Kidney epithelial cell (primary cell): Measurements from ENCODE around the gene TMEM132E. TPM values are rescaled to one million over a fixed set of nuclear protein-coding genes. Genes with fewer than 3 reads are reported as not detected.

Experiments
- DNase-seq: peaks from one replicate; pipeline ENCODE4 v3.0.0-alpha.2; 2010; ENCODE audit warnings: low read depth
- H3K27me3 ChIP-seq: 2 replicates; pipeline ENCODE4 v1.6.0; 2011; ENCODE audit warnings: low read length; ENCODE audit not compliant: control insufficient read depth, insufficient read depth
- H3K36me3 ChIP-seq: 2 replicates; pipeline ENCODE4 v1.5.1; 2011; ENCODE audit warnings: low read length; ENCODE audit not compliant: control insufficient read depth, insufficient read depth
- H3K4me3 ChIP-seq: 2 replicates; pipeline ENCODE4 v1.5.1; 2011; ENCODE audit warnings: low read depth, mild to moderate bottlenecking, control low read depth, low read length
- total RNA-seq: library from RNA; depleted of rRNA; stranded (reverse); fragments of >200 nt; gene quantifications from 2 replicates; pipeline ENCODE4 v1.2.3, GENCODE V29; 2015
- TF ChIP-seq, protein P1 (sequence below): IDR thresholded peaks from 2 replicates; pipeline ENCODE4 v1.5.1; 2011; ENCODE audit warnings: mild to moderate bottlenecking, moderate library complexity, low read length, control low read depth, inconsistent platforms; ENCODE audit not compliant: insufficient read depth, poor library complexity, severe bottlenecking

TMEM132E gene
- total RNA-seq, 1 donor from 2014 or later: 0.13 TPM

GRCh38 chr17:34586346-34586846 is 7.0 kb downstream of the TMEM132E start:
- TF ChIP-seq, protein P1, sequence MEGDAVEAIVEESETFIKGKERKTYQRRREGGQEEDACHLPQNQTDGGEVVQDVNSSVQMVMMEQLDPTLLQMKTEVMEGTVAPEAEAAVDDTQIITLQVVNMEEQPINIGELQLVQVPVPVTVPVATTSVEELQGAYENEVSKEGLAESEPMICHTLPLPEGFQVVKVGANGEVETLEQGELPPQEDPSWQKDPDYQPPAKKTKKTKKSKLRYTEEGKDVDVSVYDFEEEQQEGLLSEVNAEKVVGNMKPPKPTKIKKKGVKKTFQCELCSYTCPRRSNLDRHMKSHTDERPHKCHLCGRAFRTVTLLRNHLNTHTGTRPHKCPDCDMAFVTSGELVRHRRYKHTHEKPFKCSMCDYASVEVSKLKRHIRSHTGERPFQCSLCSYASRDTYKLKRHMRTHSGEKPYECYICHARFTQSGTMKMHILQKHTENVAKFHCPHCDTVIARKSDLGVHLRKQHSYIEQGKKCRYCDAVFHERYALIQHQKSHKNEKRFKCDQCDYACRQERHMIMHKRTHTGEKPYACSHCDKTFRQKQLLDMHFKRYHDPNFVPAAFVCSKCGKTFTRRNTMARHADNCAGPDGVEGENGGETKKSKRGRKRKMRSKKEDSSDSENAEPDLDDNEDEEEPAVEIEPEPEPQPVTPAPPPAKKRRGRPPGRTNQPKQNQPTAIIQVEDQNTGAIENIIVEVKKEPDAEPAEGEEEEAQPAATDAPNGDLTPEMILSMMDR: no peak
- DNase-seq: no peak
- Histone ChIP-seq H3K36me3 (no peaks in the 10 kb centered on the region), H3K4me3 (no peak overlapping the region), H3K27me3 (peaks cover 41% of the 10 kb centered on the region)

DNA sequence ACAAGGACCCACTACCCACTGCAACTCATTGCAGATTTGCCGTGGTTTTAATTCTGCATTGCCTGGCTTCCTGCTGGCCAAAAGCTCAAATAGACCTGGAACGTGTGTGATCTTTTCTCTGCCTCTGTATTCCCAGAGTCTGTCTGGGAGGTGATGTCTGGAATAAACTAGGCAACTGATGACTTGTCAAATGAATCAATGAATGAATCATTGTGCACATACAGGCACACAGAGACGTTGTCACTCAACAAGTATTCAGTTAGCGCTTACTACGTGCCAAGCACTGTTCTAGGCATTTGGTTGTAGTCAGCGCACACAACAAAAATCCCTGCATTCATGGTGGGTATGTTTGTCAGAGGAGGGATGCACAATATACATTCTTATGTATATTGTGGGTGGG is 8.9 kb downstream of the TMEM132E start:
- Histone ChIP-seq H3K36me3 (no peaks in the 10 kb centered on the region), H3K4me3 (no peak overlapping the region), H3K27me3 (peaks cover 23% of the 10 kb centered on the region)
- no peak for DNase-seq
- TF ChIP-seq, protein P1: no peak

- no peaks in the 10 kb centered on the region for H3K36me3 ChIP-seq
- TF ChIP-seq, protein P1: no peak
- DNase-seq: no peak
- H3K4me3 ChIP-seq: no peak overlapping the region
- H3K27me3 ChIP-seq: peaks cover 12% of the 10 kb centered on the region
These were observed 10.0 kb downstream of the TMEM132E start for GRCh38 chr17:34589120-34589965.

GRCh38 chr17:34592002-34592401 is 12.6 kb downstream of the TMEM132E start:
- H3K27me3 ChIP-seq: peaks cover 2% of the 10 kb centered on the region
- no peak for DNase-seq
- TF ChIP-seq, protein P1: no peak
- no peaks in the 10 kb centered on the region for H3K36me3 ChIP-seq
- H3K4me3 ChIP-seq: no peak overlapping the region

DNA sequence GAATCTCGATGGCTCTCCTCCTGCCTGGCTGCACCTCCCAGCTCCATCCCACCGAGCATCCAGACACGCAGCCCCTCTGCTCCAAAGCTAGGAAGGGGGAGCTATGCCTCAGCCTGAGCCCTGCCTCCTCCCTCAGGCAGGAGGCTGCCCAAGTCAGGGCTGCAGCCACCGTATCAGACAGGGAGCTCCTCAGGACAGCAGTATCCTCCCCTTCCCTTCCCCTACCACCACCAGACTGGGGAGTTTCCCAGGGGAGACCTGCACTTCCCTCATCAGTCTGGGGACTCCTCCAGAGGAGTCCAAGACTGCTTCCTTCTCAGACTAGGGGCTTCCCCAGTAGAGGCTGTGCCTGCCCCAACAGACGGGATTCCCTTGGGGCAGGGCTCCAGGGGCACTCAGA is 17.5 kb downstream of the TMEM132E start:
- Histone ChIP-seq H3K36me3 (no peaks in the 10 kb centered on the region), H3K4me3 (no peak overlapping the region), H3K27me3 (no peaks in the 10 kb centered on the region)
- TF ChIP-seq, protein P1: no peak
- no peak for DNase-seq
